Neuron (in vitro differentiated cells): ENCODE measurements around the gene PLCG1.
A peak's percentile ranks its signal among the peaks of the same experiment; 100 is the strongest.
"Not testable (repeated sequence)": the region's sequence is repeated elsewhere in the genome, so short reads cannot be mapped to it uniquely, and the experiment has no call there.

Source experiments
- H2AFZ ChIP-seq: one replicate; pipeline ENCODE4 v1.6.1; 2013; ENCODE audit warnings: low read depth, mild to moderate bottlenecking, inconsistent platforms, low read length, moderate library complexity
- H3K27me3 ChIP-seq: one replicate; pipeline ENCODE4 v1.6.1; 2013; ENCODE audit warnings: low read length; ENCODE audit not compliant: insufficient read depth
- H3K36me3 ChIP-seq: one replicate; pipeline ENCODE4 v1.6.1; 2013; ENCODE audit warnings: low read length; ENCODE audit not compliant: insufficient read depth
- H3K4me1 ChIP-seq: one replicate; pipeline ENCODE4 v1.6.1; 2013; ENCODE audit warnings: low read length; ENCODE audit not compliant: insufficient read depth
- H3K4me3 ChIP-seq: 2 replicates; pipeline ENCODE4 v1.5.1; 2013; ENCODE audit warnings: mild to moderate bottlenecking, low read length, moderate library complexity
- H3K9me3 ChIP-seq: one replicate; pipeline ENCODE4 v1.6.1; 2013; ENCODE audit warnings: low read length

PLCG1 gene

GRCh38 chr20:41132388-41132775, 5.0 kb upstream of the PLCG1 start:
- H2AFZ ChIP-seq: not testable (repeated sequence)

DNA sequence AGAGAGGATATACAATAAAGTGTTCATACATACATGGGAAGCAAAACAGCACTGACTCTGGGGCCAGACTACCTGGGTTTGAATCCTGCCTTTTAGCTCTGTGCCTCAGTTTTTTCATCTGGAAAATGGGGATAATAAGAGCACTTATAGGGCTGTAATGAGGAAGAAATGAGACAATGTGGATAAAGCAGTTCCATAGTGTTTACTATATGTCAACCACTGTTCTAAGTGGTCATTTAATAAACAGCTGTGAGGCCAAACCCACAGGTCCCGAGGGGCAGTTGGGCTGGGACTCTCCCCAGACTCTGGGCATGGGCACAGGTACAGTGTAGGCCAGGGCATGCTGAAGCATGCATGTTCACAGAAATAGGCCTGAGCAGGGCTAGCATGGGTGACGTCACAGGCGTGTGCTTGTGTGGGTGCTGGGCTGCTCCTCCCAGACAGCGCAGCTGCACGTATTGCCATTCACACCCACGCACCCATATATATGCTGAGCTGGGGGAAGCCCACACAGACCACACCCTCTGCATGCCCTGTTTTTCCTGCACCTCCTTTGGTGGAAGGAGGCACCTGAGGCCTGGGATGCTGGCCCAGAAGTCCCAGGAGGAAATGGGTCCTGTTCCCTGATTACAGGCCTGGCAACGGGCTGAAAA, 3.5 kb upstream of the PLCG1 start:
- Histone ChIP-seq H3K4me1 (peaks cover 10% of the 10 kb centered on the region), H3K4me3 (no peak overlapping the region), H3K9me3 (no peaks in the 10 kb centered on the region), H3K36me3 (no peaks in the 10 kb centered on the region), H2AFZ (no peak overlapping the region), H3K27me3 (no peaks in the 10 kb centered on the region)

More at GRCh38 chr20:41132388-41132775, 5.0 kb upstream of the PLCG1 start:
- not testable (repeated sequence) for H3K4me1 ChIP-seq, H3K36me3 ChIP-seq, H3K27me3 ChIP-seq, H3K4me3 ChIP-seq, H3K9me3 ChIP-seq

- no peak overlapping the region for H3K4me3 ChIP-seq
- H3K36me3 ChIP-seq: peaks cover 6% of the 10 kb centered on the region
Observed at GRCh38 chr20:41134362-41135186, 2.8 kb upstream of the PLCG1 start.

DNA sequence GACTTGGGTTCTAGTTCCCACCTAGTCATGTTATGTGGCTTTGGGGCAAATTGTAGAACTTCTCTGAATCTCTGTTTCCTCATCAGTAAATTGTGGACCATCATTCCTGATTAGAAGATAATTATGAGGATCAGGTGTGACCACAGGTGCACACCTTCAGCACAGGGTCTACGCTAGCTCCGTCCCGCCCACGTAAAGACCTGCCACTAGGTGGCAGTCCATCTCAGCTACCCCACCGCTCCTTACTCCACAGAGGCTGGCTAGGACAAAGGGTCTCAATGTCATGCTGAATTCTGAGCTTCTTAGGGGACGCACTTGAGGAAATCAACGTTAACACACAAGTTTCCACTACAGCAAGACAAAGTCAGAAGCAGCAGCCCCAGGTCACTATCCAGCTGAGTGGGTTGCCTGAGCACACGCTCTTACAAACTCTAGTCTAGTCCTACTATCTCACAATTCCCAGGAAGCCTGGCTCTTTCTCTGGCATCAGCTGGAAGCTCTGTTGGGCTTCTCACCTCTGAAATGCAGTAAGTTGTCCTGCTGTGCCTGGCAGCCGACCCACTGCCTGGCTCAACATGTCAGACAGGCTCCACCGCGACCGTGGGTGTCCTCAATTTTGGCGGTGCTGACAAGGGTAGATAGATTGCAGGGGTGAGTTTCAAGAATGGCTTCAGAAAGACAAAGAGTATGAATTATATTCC, 2.0 kb upstream of the PLCG1 start:
- no peaks in the 10 kb centered on the region for H3K9me3 ChIP-seq
- H3K4me3 ChIP-seq: no peak overlapping the region
- no peaks in the 10 kb centered on the region for H3K27me3 ChIP-seq
- no peak overlapping the region for H2AFZ ChIP-seq
- peaks cover 13% of the 10 kb centered on the region for H3K36me3 ChIP-seq
- peaks cover 25% of the 10 kb centered on the region for H3K4me1 ChIP-seq

More at GRCh38 chr20:41134362-41135186, 2.8 kb upstream of the PLCG1 start:
- Histone ChIP-seq H3K9me3 (no peaks in the 10 kb centered on the region), H3K4me1 (peaks cover 18% of the 10 kb centered on the region), H2AFZ (no peak overlapping the region), H3K27me3 (no peaks in the 10 kb centered on the region)

DNA sequence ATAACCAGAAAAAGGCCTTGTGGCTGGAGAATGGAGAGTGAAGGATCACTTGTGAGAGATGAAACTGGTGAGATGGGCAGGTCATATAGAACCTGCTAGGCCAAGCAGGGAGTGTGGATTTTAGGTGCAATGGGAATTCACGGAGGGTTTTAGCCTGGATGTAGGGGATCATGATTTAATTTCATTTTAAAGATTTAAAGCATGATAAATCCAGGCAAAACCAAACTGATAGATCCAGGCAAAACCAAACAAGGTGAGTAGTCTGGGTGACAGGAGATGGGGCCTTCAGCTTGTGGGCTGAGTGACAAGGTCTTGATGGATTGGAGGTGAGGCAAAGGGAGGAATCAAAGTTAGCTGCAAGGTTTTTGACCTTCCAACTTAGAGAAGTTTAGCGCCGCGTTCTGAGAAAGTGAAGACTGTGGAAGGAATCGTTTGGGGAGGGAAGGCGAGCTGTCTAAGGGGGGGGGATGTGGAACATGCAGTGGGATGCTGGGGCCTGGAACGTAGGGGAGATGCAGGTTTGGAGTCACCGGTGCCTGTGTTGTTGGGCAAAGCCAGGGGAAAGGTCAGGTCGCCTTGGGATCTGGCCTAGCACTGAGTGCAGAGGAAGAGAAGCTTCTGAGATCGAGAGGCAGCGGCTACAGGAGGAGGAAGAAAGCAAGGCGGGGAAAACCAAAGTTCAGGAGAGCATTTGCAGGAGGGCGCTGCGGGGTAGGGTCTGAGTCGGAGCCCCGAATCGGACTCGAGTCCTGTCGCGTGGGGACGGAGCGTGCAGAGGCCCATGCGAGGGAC, 1.3 kb upstream of the PLCG1 start:
- no peaks in the 10 kb centered on the region for H3K9me3 ChIP-seq
- peak overlapping the region; percentile 84 for H2AFZ ChIP-seq
- no peaks in the 10 kb centered on the region for H3K27me3 ChIP-seq
- peaks cover 18% of the 10 kb centered on the region for H3K36me3 ChIP-seq
- H3K4me3 ChIP-seq: peak overlapping the region; percentile 79
- H3K4me1 ChIP-seq: peaks cover 33% of the 10 kb centered on the region

DNA sequence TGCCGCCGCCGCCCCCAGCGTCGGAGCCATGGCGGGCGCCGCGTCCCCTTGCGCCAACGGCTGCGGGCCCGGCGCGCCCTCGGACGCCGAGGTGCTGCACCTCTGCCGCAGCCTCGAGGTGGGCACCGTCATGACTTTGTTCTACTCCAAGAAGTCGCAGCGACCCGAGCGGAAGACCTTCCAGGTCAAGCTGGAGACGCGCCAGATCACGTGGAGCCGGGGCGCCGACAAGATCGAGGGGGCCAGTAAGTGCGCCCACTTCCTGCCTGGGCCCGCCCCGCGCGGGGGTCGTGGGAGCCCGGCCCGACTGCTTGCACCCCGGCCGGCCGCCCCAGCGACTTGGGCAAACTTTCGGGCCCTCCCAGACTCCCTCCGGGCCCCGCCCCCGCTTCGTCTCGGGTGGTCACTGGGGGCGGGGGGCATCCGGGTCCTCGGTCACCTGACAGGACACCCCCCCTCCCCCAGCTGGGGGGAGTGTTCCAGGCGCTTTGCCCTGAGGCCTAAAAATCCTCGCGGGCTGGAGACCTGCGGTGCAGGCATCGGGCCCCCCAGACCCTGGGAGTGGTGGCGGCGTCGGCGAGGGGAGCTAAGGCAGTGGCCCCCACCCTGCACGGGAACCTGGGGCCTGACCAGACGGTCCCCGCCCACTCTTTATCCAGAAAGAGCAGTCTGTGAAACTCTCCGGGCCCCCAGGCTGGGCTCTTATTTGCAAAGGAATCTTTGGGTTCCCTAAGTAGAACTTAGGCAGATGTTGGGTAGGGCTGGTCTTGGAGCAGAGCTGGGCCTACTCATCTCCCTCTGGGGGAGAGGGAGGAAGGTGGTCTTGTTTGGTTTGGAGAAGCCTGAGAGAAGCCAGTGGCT, 501 bp downstream of the PLCG1 start:
- no peak overlapping the region for H2AFZ ChIP-seq
- peaks cover 42% of the 10 kb centered on the region for H3K4me1 ChIP-seq
- no peaks in the 10 kb centered on the region for H3K9me3 ChIP-seq
- peak overlapping the region; percentile 79 for H3K4me3 ChIP-seq
- H3K36me3 ChIP-seq: peaks cover 20% of the 10 kb centered on the region
- H3K27me3 ChIP-seq: no peaks in the 10 kb centered on the region

DNA sequence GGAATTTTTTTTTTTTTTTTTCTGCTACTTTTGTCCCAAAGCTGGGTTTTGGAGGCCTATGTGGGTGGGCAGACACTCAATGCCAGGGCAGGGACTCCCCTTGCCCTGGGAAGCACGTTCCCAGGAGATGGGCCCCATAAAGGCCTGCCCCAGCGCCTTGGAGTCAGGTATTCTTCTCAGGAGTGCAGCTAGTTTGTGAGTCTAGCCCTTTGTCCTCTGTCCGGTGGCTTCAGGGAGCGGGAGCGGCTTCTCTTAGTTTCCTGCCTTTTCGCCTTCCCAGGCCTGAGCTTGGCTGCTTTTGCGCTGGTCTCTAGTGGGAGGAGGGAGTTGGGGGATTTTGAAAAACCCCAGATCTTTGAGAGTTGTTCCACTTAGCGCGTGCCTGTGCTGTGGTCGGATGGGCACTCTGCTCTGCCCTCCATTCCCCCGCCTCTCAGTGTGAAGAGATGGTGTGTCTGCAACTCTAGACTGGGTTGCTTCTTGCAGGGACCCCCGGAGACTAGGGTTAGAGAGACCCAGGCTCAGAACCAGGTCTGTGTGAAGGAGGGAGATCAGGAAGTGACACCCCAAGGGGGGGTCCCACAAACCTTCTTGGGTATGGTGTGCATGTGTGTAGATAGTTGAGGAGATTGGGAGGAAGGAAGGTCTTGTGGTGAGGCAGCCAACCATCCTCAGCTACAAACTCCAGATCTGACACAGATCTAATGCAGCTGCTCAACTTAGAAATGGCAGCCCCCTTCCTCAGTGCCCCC, 1.3 kb downstream of the PLCG1 start:
- peak overlapping the region; percentile 79 for H3K4me3 ChIP-seq
- H3K4me1 ChIP-seq: peaks cover 42% of the 10 kb centered on the region
- H3K9me3 ChIP-seq: no peaks in the 10 kb centered on the region
- no peaks in the 10 kb centered on the region for H3K27me3 ChIP-seq
- H3K36me3 ChIP-seq: peaks cover 24% of the 10 kb centered on the region
- no peak overlapping the region for H2AFZ ChIP-seq

GRCh38 chr20:41139227-41140093, 2.1 kb downstream of the PLCG1 start:
- Histone ChIP-seq H3K27me3 (no peaks in the 10 kb centered on the region), H3K36me3 (peaks cover 31% of the 10 kb centered on the region), H3K4me3 (peak overlapping the region; percentile 79), H3K4me1 (peaks cover 42% of the 10 kb centered on the region), H3K9me3 (no peaks in the 10 kb centered on the region), H2AFZ (no peak overlapping the region)

DNA sequence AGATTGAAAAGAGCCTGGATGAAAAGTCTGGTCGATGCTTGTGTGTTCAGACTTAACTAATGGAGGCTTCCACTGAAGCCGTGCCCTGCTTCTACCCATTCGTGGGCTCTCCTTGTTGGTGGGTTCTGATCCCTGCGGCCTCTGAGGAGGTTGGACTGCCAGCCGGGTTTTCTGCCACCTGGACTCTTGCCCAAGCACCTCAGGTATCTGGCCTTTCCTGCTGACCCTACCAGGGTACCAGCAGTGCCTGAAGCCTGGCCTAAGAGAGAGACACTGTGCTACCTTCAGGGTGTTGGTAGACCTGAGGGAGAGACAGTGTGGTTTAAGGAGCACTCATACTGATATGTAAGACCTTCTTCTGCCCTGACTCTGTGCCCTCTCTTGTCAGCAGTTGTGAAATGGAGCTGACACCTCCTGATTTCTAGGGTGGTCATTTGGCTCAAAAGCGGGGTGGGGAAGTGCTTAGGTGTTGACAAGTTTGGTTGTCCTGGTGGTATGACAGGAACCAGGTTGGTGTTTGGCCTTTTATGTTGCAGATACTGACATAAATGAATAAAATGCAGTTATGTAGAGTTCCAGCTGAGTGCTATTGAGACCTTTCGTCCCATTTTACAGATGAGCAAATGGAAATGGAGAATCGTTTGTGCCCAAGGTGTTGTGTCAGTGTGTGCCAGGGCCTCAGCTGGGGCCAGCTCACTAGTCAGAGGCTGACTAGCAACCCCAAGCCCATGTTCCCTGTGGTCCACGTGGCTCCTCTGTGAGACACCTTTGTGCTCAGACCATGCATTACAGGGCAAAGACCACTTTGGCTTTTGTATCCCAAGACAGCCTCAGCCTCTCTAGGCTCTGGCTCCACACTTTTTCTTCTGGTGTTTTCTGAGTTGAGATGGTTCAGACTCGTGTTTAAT, 3.1 kb downstream of the PLCG1 start:
- no peak overlapping the region for H3K4me3 ChIP-seq

DNA sequence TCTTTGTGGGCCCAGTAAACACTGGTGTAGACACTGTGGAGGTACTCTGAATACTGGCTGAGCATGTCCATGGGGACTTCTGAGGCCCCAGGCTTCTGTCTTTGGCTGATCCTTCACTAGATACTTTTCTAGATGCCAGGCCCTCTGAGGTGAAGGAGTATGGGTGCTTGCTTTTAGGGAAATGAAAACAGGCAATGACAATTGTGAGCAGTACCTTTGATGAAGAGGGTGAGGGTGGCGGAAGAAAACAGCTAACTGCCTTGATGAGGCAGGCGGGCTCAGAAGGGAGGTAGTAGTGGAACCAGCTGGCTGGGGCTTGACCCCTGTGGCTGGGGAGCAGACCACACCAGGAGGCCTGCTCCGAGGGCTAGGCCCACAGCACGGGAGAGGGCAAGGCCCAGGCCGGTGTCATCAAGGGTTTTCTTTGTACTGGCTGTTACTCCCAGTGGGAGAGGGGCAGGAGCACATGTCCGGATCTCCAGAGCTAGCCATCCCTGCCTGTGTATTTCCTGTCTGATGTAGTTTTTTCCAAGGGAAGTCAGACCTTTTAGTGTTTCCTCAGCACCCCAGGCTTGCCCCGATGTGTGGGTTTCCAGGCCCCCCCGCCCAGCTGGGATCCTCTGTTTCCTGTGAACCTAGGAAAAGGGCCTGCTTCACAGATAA, 3.9 kb downstream of the PLCG1 start:
- Histone ChIP-seq H3K9me3 (no peaks in the 10 kb centered on the region), H3K4me1 (peaks cover 39% of the 10 kb centered on the region), H3K36me3 (peaks cover 35% of the 10 kb centered on the region), H3K4me3 (no peak overlapping the region), H3K27me3 (no peaks in the 10 kb centered on the region), H2AFZ (no peak overlapping the region)

More for the DNA sequence above, 3.1 kb downstream of the PLCG1 start:
- Histone ChIP-seq H3K36me3 (peaks cover 33% of the 10 kb centered on the region), H3K9me3 (no peaks in the 10 kb centered on the region), H3K27me3 (no peaks in the 10 kb centered on the region), H3K4me1 (peaks cover 42% of the 10 kb centered on the region), H2AFZ (no peak overlapping the region)
